H1 (cell line): ENCODE data around the gene MRPL36. TPM values are rescaled to one million over a fixed set of nuclear protein-coding genes. Genes with fewer than 3 reads are reported as not detected.

Experiments used
- CTCF ChIA-PET: fragments of 300-600 bp; sonication (Branson Sonifier 250); formaldehyde crosslinking; loops from one replicate; lab custom pipeline; 2021; ENCODE audit not compliant: partially characterized antibody; lab: Charles Lee
- POLR2A ChIA-PET: fragments of 300-600 bp; sonication (Branson Sonifier 250); formaldehyde crosslinking; loops from one replicate; lab custom pipeline; 2021; ENCODE audit warnings: inconsistent platforms; ENCODE audit not compliant: partially characterized antibody; lab: Charles Lee
- DNase-seq, 2 experiments: peaks; one replicate each; pipeline versions ENCODE4 v3.0.0 to v3.0.0-alpha.2; 2010 to 2022; ENCODE audit warnings: low spot score in 2 of 2, low read depth in 1 of 2, mixed read lengths in 1 of 2
- FAIRE-seq: peaks from 2 replicates; lab custom pipeline; 2011; peaks lifted over from hg19 to GRCh38; lab: Jason Lieb, UNC
- H2AFZ ChIP-seq: 2 replicates; pipeline ENCODE4 v1.8.1; 2012; ENCODE audit warnings: low read length, inconsistent platforms
- H2AK5ac ChIP-seq: 2 replicates; pipeline ENCODE4 v1.6.1; 2013; ENCODE audit warnings: low read depth, low read length
- H2BK120ac ChIP-seq: replicated peaks from 2 replicates; pipeline ENCODE3; 2013; ENCODE audit warnings: low read depth, low read length, inconsistent platforms
- H2BK12ac ChIP-seq: 2 replicates; pipeline ENCODE4 v1.6.1; 2013; ENCODE audit warnings: low read depth, low read length
- H2BK15ac ChIP-seq: 2 replicates; pipeline ENCODE4 v1.6.1; 2013; ENCODE audit warnings: low read length
- H2BK20ac ChIP-seq: 2 replicates; pipeline ENCODE4 v1.6.1; 2013; ENCODE audit warnings: low read length
- H2BK5ac ChIP-seq: 2 replicates; pipeline ENCODE4 v1.6.1; 2013; ENCODE audit warnings: low read depth, low read length
- H3K14ac ChIP-seq: 2 replicates; pipeline ENCODE4 v1.6.1; 2013; ENCODE audit warnings: inconsistent platforms; ENCODE audit not compliant: insufficient read length
- H3K18ac ChIP-seq: 2 replicates; pipeline ENCODE4 v1.6.1; 2013; ENCODE audit warnings: low read length; ENCODE audit errors: extremely low read depth
- H3K23ac ChIP-seq: 2 replicates; pipeline ENCODE4 v1.6.1; 2013; ENCODE audit warnings: inconsistent platforms; ENCODE audit not compliant: insufficient read length
- H3K23me2 ChIP-seq: 2 replicates; pipeline ENCODE4 v1.6.1; 2013; ENCODE audit warnings: low read depth, low read length
- H3K27ac ChIP-seq: 2 replicates; pipeline ENCODE4 v1.6.1; 2011; ENCODE audit warnings: low read depth, low read length, inconsistent platforms
- H3K27me3 ChIP-seq, 4 experiments: replicated peaks in 1 of 4; 1 replicate in 1 of 4; 2 replicates in 3 of 4; pipeline versions ENCODE4 v1.6.1 to v1.8.1; 2011 to 2013; ENCODE audit warnings: low read length in 3 of 4, mild to moderate bottlenecking in 3 of 4, inconsistent platforms in 2 of 4, mixed read lengths in 2 of 4, moderate library complexity in 1 of 4; ENCODE audit not compliant: control insufficient read depth in 3 of 4, insufficient read depth in 3 of 4; ENCODE audit errors: extremely low read depth in 1 of 4
- H3K36me3 ChIP-seq, 4 experiments: 2 replicates each; pipeline versions ENCODE4 v1.6.1 to v1.8.1; 2011 to 2013; ENCODE audit warnings: mild to moderate bottlenecking in 4 of 4, low read length in 3 of 4, moderate library complexity in 2 of 4, control low read depth in 1 of 4, inconsistent platforms in 1 of 4; ENCODE audit not compliant: insufficient read depth in 4 of 4, control insufficient read depth in 2 of 4
- H3K4ac ChIP-seq: replicated peaks from 2 replicates; pipeline ENCODE3; 2013; ENCODE audit warnings: low read length, low read depth, mixed read lengths, inconsistent platforms; ENCODE audit not compliant: insufficient read length
- H3K4me1 ChIP-seq, 4 experiments: replicated peaks in 1 of 4; 1 replicate in 1 of 4; 2 replicates in 3 of 4; pipeline versions ENCODE4 v1.6.1 to v1.8.1; 2011 to 2013; ENCODE audit warnings: low read length in 3 of 4, inconsistent platforms in 2 of 4, mixed read lengths in 1 of 4; ENCODE audit not compliant: insufficient read depth in 4 of 4, control insufficient read depth in 3 of 4
- H3K4me2 ChIP-seq, 2 experiments: 2 replicates each; pipeline versions ENCODE4 v1.6.1 to v1.8.1; 2011 to 2013; ENCODE audit warnings: low read depth in 2 of 2, low read length in 2 of 2, control low read depth in 1 of 2, inconsistent platforms in 1 of 2, mild to moderate bottlenecking in 1 of 2; ENCODE audit not compliant: insufficient read depth in 1 of 2
- H3K4me3 ChIP-seq, 4 experiments: fragments of 200-600, 300-600 bp in 1 of 4; sonication (generic), shearing (Covaris generic), sonication (Bioruptor Twin) in 1 of 4; 2 replicates each; pipeline versions ENCODE4 v1.5.1 to v1.8.1; 2011 to 2016; ENCODE audit warnings: low read length in 4 of 4, low read depth in 3 of 4, control low read depth in 2 of 4, inconsistent platforms in 2 of 4, mild to moderate bottlenecking in 2 of 4, mixed read lengths in 1 of 4, moderate library complexity in 1 of 4; ENCODE audit not compliant: insufficient read depth in 2 of 4; ENCODE audit errors: extremely low read depth in 1 of 4
- H3K56ac ChIP-seq: replicated peaks from 2 replicates; pipeline ENCODE3; 2013; ENCODE audit warnings: low read depth, mild to moderate bottlenecking, mixed read lengths, low read length, inconsistent platforms; ENCODE audit not compliant: insufficient read length
- H3K79me1 ChIP-seq: 2 replicates; pipeline ENCODE4 v1.6.1; 2013; ENCODE audit warnings: low read depth, low read length, control low read depth
- H3K79me2 ChIP-seq, 2 experiments: 2 replicates each; pipeline versions ENCODE4 v1.6.1 to v1.8.1; 2012 to 2013; ENCODE audit warnings: low read length in 2 of 2, mild to moderate bottlenecking in 2 of 2, inconsistent platforms in 1 of 2; ENCODE audit not compliant: insufficient read depth in 2 of 2, control insufficient read depth in 1 of 2
- H3K9ac ChIP-seq, 4 experiments: replicated peaks in 1 of 4; 1 replicate in 1 of 4; 2 replicates in 3 of 4; pipeline versions ENCODE4 v1.6.1 to v1.8.1; 2011 to 2013; ENCODE audit warnings: low read depth in 3 of 4, low read length in 3 of 4, control low read depth in 2 of 4, mild to moderate bottlenecking in 2 of 4, moderate library complexity in 2 of 4, inconsistent platforms in 1 of 4; ENCODE audit errors: extremely low read depth in 1 of 4
- H3K9me3 ChIP-seq, 2 experiments: 2 replicates each; pipeline versions ENCODE4 v1.6.1 to v1.8.1; 2012 to 2013; ENCODE audit warnings: mild to moderate bottlenecking in 2 of 2, moderate library complexity in 2 of 2, control low read depth in 1 of 2, inconsistent platforms in 1 of 2, low read depth in 1 of 2, low read length in 1 of 2, mixed read lengths in 1 of 2; ENCODE audit not compliant: insufficient read depth in 2 of 2
- H4K20me1 ChIP-seq, 2 experiments: replicated peaks in 1 of 2; 2 replicates each; pipeline versions ENCODE3 to v1.8.1; 2011 to 2013; ENCODE audit warnings: inconsistent platforms in 2 of 2, low read length in 2 of 2, mild to moderate bottlenecking in 1 of 2; ENCODE audit not compliant: insufficient read depth in 2 of 2, control insufficient read depth in 1 of 2
- H4K5ac ChIP-seq: 2 replicates; pipeline ENCODE4 v1.6.1; 2013; ENCODE audit warnings: low read length, low read depth, mixed read lengths, inconsistent platforms; ENCODE audit not compliant: insufficient read length
- H4K8ac ChIP-seq: 2 replicates; pipeline ENCODE4 v1.8.0; 2013; ENCODE audit warnings: mild to moderate bottlenecking, moderate library complexity, low read length, inconsistent platforms; ENCODE audit not compliant: insufficient read depth; ENCODE audit errors: extremely low read depth
- H4K91ac ChIP-seq: replicated peaks from 2 replicates; pipeline ENCODE3; 2013; ENCODE audit warnings: low read length, mixed read lengths, inconsistent platforms; ENCODE audit not compliant: insufficient read length
- RFX5 ChIP-seq: IDR thresholded peaks from 2 replicates; pipeline ENCODE4 v1.6.1; 2011; ENCODE audit warnings: low read depth, low read length, improper control_type of control experiment, borderline replicate concordance
- WGBS, 2 experiments: shearing (Covaris generic) in 1 of 2; methylation state at CpG; one replicate each; pipeline versions ENCODE4 v1.1.6 to v1.1.7; 2013 to 2015; ENCODE audit warnings: low lambda C conversion rate in 2 of 2, mixed read lengths in 2 of 2, inconsistent platforms in 1 of 2, low coverage in 1 of 2, missing lambda C conversion rate in 1 of 2; ENCODE audit not compliant: insufficient replicate concordance in 2 of 2, insufficient coverage in 1 of 2, insufficient read length in 1 of 2; ENCODE audit errors: extremely low coverage in 1 of 2, missing lambda C conversion rate in 1 of 2; 5-methylcytosine and 5-hydroxymethylcytosine counted together
- polyA plus RNA-seq, 7 experiments: library from polyadenylated mRNA; depleted of rRNA in 3 of 7; stranded (reverse) in 5 of 7; unstranded in 2 of 7; fragments of >200 nt in 5 of 7; fragments of 200-250 nt in 2 of 7; gene quantifications; 1 replicate in 5 of 7; 2 replicates in 1 of 7; 4 replicates in 1 of 7; pipeline versions ENCODE4 v1.2.1 to v1.2.3, GENCODE V29; 2011 to 2013; ENCODE audit warnings: missing spikeins in 2 of 7, mixed read lengths in 2 of 7
- total RNA-seq: library from RNA; stranded (reverse); fragmentation: NEBNext Ultra II Directional; extraction: Animal tissue kit (Norgen Biotek cat#: 25700); gene quantifications from 2 replicates; pipeline ENCODE4 v1.2.1, GENCODE V29; 2021

The MRPL36 gene
- total and polyA plus RNA-seq, 2 of the 8 experiments (the other 6 are each of a cell fraction or from before 2014, with no cell fraction given), result 56.3 to 81.5 TPM

DNA sequence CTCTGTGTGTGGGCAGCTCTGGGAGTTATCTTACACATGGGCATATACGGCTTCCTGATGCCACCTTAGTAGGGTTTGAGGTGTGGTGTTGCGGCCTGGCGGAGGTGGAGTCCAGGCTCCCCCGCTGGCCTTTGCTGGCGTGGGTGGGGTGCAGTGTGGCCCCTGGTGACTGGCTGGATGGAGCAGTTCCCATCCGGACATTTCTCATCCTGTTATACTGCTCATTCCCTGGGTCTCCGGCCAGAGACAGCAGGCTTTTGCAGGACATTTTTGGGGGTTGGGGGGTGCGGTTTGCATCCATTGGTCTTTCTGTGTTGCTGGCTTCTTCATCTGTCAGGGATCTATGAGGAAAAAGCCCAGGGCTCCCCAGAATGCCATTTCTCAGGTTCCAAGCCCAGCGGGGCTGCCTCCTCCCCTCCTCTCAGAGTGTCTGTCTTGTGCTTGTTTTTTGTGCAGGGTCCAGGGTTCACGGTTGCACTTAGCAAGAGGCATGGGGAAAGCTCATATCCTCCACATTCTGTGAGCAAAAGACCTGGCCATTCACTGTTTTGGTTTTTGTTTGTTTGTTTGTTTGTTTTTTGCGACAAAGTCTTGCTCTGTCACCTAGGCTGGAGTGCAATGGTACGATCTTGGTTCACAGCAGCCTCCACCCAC is 23.9 kb upstream of the MRPL36 start:
- POLR2A ChIA-PET, result interaction anchor here (1.8 kb wide), 1 partner anchor 58 kb away, joined by 4 read pairs; no protein-coding TSS in a partner anchor
- Histone ChIP-seq H3K36me3 (peaks cover 0 to 11% (median 5%) of the 10 kb centered on the region in 4 experiments; a peak in 5 of 8 replicates), H3K79me1 (peaks cover 8% of the 10 kb centered on the region; the same call in 1 of the 2 replicates), H3K27ac (no peak overlapping the region), H4K8ac (no peak overlapping the region), H3K23ac (no peak overlapping the region)
- 93% methylated on average over 11 of the region's 12 CpGs; no CpG with 5 or more reads in 1 of the 2 experiments for WGBS, 2 experiments
- TF ChIP-seq RFX5, result no peak
- TF ChIP-seq, all 59 proteins: peak for 0
- no peak overlapping the region for H4K5ac ChIP-seq
- CTCF ChIA-PET, result interaction anchor here (0.9 to 2.5 kb wide), 6 partner anchors 9 to 60 kb away, joined by 3 to 12 read pairs (median 6); no protein-coding TSS in a partner anchor
- no peak overlapping the region for H2BK20ac ChIP-seq
- H3K18ac ChIP-seq, result no peak overlapping the region
- no peaks in the 10 kb centered on the region; a peak in 1 of 4 replicates for H3K79me2 ChIP-seq
- H3K23me2 ChIP-seq, result no peaks in the 10 kb centered on the region; the same call in 1 of the 2 replicates
- FAIRE-seq (no peak), DNase-seq (no peak)
- no peaks in the 10 kb centered on the region for H3K9me3 ChIP-seq
- peaks cover 0 to 7% (median under 1%) of the 10 kb centered on the region in 4 experiments; a peak in 4 of 7 replicates for H3K4me1 ChIP-seq
- H3K9ac ChIP-seq, result no peak overlapping the region
- no peak overlapping the region for H2BK120ac ChIP-seq
- H3K14ac ChIP-seq, result no peak overlapping the region
- no peak overlapping the region for H3K4me2 ChIP-seq
- H2AK5ac ChIP-seq, result no peak overlapping the region
- no peak overlapping the region for H2BK15ac ChIP-seq
- no peak overlapping the region for H4K91ac ChIP-seq
- no peak overlapping the region for H2BK12ac ChIP-seq
- H3K4me3 ChIP-seq, result no peak overlapping the region
- H3K4ac ChIP-seq, result no peak overlapping the region
- H3K27me3 ChIP-seq, result no peaks in the 10 kb centered on the region
- peaks cover 0 to 4% of the 10 kb centered on the region in 2 experiments for H4K20me1 ChIP-seq
- no peak overlapping the region for H3K56ac ChIP-seq
- no peak overlapping the region for H2AFZ ChIP-seq
- H2BK5ac ChIP-seq, result no peak overlapping the region
